Measurements from ENCODE around the gene CDH23. TPM values are rescaled to one million over a fixed set of nuclear protein-coding genes. Genes with fewer than 3 reads are reported as not detected.

CDH23 gene
- total and polyA plus RNA-seq, 8 donors: 3.4 to 64.6 (median 9.9) TPM

- intact Hi-C loops (cut with DNase I): no loop called here
- FAIRE-seq (no peak), DNase-seq (no peak), ATAC-seq (peak in 1 of 4 donors; percentile 32)
- H3K27ac ChIP-seq: no peak overlapping the region
- no peak overlapping the region for H3K4me3 ChIP-seq
- no peaks in the 10 kb centered on the region for H3K36me3 ChIP-seq
- WGBS, 2 donors: 73 to 80% methylated on average over 7 of the region's 7 CpGs
- H3K9me3 ChIP-seq: no peaks in the 10 kb centered on the region
- H3K4me1 ChIP-seq: no peaks in the 10 kb centered on the region
- no peak for TF ChIP-seq CTCF (IDR thresholded peaks at IDR 0.05)
- H3K27me3 ChIP-seq: no peaks in the 10 kb centered on the region
These were observed 287.8 kb downstream of the CDH23 start for GRCh38 chr10:71684356-71685173.

GRCh38 chr10:71685554-71686232 lies 289.0 kb downstream of the CDH23 start:
- ATAC-seq: no peak
- Histone ChIP-seq H3K27ac (no peak overlapping the region), H3K27me3 (no peaks in the 10 kb centered on the region), H3K4me3 (no peak overlapping the region), H3K9me3 (no peaks in the 10 kb centered on the region), H3K4me1 (no peaks in the 10 kb centered on the region), H3K36me3 (no peaks in the 10 kb centered on the region)
- DNase-seq: no peak
- no peak for FAIRE-seq
- intact Hi-C loops (cut with DNase I): no loop called here
- WGBS, 2 donors: 78 to 81% methylated on average over 13 of the region's 13 CpGs
- TF ChIP-seq CTCF (IDR thresholded peaks at IDR 0.05): no peak

GRCh38 chr10:71687077-71687476 lies 290.4 kb downstream of the CDH23 start:
- FAIRE-seq: no peak

DNA sequence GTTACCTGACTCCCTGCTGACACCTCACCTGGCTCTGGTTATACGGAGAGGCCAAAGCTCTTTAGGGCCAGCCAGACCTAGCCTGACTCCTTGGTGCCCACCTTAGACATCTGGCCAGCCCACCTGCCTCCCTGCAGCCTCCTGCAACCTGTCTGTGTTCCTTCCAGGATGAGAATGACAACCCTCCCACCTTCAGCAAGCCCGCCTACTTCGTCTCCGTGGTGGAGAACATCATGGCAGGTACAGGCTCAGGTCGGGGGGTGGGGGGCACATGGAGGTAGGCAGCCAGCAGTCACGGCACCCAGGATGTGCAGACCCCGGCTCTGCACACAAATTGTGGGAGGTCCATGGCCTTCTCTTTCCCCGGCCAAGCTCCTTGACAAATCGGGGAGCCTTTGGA lies 290.8 kb downstream of the CDH23 start:
- no peaks in the 10 kb centered on the region for H3K27me3 ChIP-seq
- no peaks in the 10 kb centered on the region for H3K36me3 ChIP-seq
- H3K27ac ChIP-seq: no peak overlapping the region
- TF ChIP-seq CTCF (IDR thresholded peaks at IDR 0.05): no peak
- no peaks in the 10 kb centered on the region for H3K9me3 ChIP-seq
- no peak overlapping the region for H3K4me3 ChIP-seq
- intact Hi-C loops (cut with DNase I): no loop called here
- 64 to 84% methylated on average over 9 of the region's 9 CpGs for WGBS, 2 donors
- H3K4me1 ChIP-seq: no peaks in the 10 kb centered on the region
- FAIRE-seq: no peak
- ATAC-seq: no peak
- DNase-seq: no peak

More at GRCh38 chr10:71687077-71687476, 290.4 kb downstream of the CDH23 start:
- no peak overlapping the region for H3K27ac ChIP-seq
- no peaks in the 10 kb centered on the region for H3K27me3 ChIP-seq
- ATAC-seq: no peak
- TF ChIP-seq CTCF (IDR thresholded peaks at IDR 0.05): no peak
- no peaks in the 10 kb centered on the region for H3K36me3 ChIP-seq
- H3K4me3 ChIP-seq: no peak overlapping the region
- H3K4me1 ChIP-seq: no peaks in the 10 kb centered on the region
- DNase-seq: no peak
- 67 to 70% methylated on average over 3 to 5 of the region's 5 CpGs for WGBS, 2 donors
- intact Hi-C loops (cut with DNase I): no loop called here
- H3K9me3 ChIP-seq: no peaks in the 10 kb centered on the region

DNA sequence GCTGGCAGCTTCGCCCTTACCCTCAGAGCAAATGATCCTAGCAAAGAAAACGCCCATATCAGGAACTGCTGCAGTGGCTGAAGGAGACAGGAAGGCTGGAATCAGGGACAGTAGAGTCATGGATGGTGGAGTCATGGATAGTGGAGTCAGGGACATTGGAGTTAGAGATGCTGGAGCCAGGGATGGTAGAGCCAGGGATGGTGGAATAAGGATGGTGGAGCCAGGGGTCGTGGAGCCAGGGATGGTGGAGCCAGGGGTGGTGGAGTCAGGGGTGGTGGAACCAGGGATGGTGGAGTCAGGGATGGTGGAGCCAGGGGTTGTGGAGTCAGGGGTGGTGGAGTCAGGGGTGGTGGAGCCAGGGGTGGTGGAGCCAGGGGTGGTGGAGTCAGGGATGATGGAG lies 291.5 kb downstream of the CDH23 start:
- FAIRE-seq (no peak), DNase-seq (no peak), ATAC-seq (no peak)
- WGBS, 2 donors: 75 to 88% methylated on average over 3 of the region's 3 CpGs
- Histone ChIP-seq H3K27ac (no peak overlapping the region), H3K4me1 (no peaks in the 10 kb centered on the region), H3K4me3 (no peak overlapping the region), H3K36me3 (no peaks in the 10 kb centered on the region), H3K9me3 (no peaks in the 10 kb centered on the region), H3K27me3 (no peaks in the 10 kb centered on the region)
- intact Hi-C loops (cut with DNase I): no loop called here
- TF ChIP-seq CTCF (IDR thresholded peaks at IDR 0.05): no peak
